HEK293 (cell line): ENCODE results near the gene KCNQ1.

Experiments
- CTCF ChIP-seq: fragments of 450-650 bp; formaldehyde crosslinking; IDR thresholded peaks from 2 replicates; pipeline ENCODE4 v1.5.1; 2016; ENCODE audit warnings: missing biosample characterization, missing genetic modification characterization
- GLIS2 ChIP-seq: fragments of 450-650 bp; formaldehyde crosslinking; IDR thresholded peaks from 2 replicates; pipeline ENCODE4 v1.5.1; 2016; ENCODE audit warnings: missing biosample characterization, missing genetic modification characterization
- KLF10 ChIP-seq: fragments of 450-650 bp; IDR thresholded peaks from 2 replicates; pipeline ENCODE4 v1.5.1; 2018; ENCODE audit warnings: missing biosample characterization, mild to moderate bottlenecking, missing genetic modification characterization
- OVOL3 ChIP-seq: fragments of 450-650 bp; formaldehyde crosslinking; IDR thresholded peaks from 2 replicates; pipeline ENCODE4 v1.5.1; 2016; ENCODE audit warnings: missing biosample characterization, missing genetic modification characterization
- SCRT2 ChIP-seq: fragments of 450-650 bp; formaldehyde crosslinking; IDR thresholded peaks from 2 replicates; pipeline ENCODE4 v1.5.1; 2016; ENCODE audit warnings: missing biosample characterization, missing genetic modification characterization
- SETDB1 ChIP-seq: IDR thresholded peaks from one replicate; pipeline ENCODE4 v1.6.1; 2017; ENCODE audit warnings: mild to moderate bottlenecking, low read length, moderate library complexity, mixed read lengths; ENCODE audit not compliant: insufficient read length
- ZBTB17 ChIP-seq: fragments of 450-650 bp; formaldehyde crosslinking; IDR thresholded peaks from 2 replicates; pipeline ENCODE4 v1.5.1; 2016; ENCODE audit warnings: missing biosample characterization, missing genetic modification characterization
- ZBTB26 ChIP-seq: fragments of 450-650 bp; formaldehyde crosslinking; optimal IDR thresholded peaks from 2 replicates; pipeline ENCODE3; 2016; ENCODE audit warnings: missing biosample characterization, mild to moderate bottlenecking, missing genetic modification characterization
- ZFP3 ChIP-seq: fragments of 450-650 bp; formaldehyde crosslinking; IDR thresholded peaks from 2 replicates; pipeline ENCODE4 v1.5.1; 2016; ENCODE audit warnings: low read depth, missing biosample characterization, missing genetic modification characterization
- ZFP69B ChIP-seq: fragments of 450-650 bp; formaldehyde crosslinking; IDR thresholded peaks from 2 replicates; pipeline ENCODE4 v1.5.1; 2016; ENCODE audit warnings: missing biosample characterization, missing genetic modification characterization
- ZNF132 ChIP-seq: fragments of 450-650 bp; formaldehyde crosslinking; IDR thresholded peaks from 2 replicates; pipeline ENCODE4 v1.5.1; 2017; ENCODE audit warnings: missing biosample characterization, missing genetic modification characterization, borderline replicate concordance
- ZNF16 ChIP-seq: fragments of 450-650 bp; formaldehyde crosslinking; IDR thresholded peaks from 2 replicates; pipeline ENCODE4 v1.5.1; 2016; ENCODE audit warnings: low read depth, missing biosample characterization, missing genetic modification characterization
- ZNF248 ChIP-seq: fragments of 450-650 bp; formaldehyde crosslinking; IDR thresholded peaks from 2 replicates; pipeline ENCODE4 v1.5.1; 2017; ENCODE audit warnings: missing biosample characterization, missing genetic modification characterization
- ZNF335 ChIP-seq: fragments of 450-650 bp; formaldehyde crosslinking; conservative IDR thresholded peaks from 2 replicates; pipeline ENCODE4 v1.5.1; 2016; ENCODE audit warnings: missing biosample characterization, missing genetic modification characterization
- ZNF354C ChIP-seq: fragments of 450-650 bp; formaldehyde crosslinking; IDR thresholded peaks from 2 replicates; pipeline ENCODE4 v1.5.1; 2016; ENCODE audit warnings: missing biosample characterization, missing genetic modification characterization, low read depth, borderline replicate concordance
- ZNF362 ChIP-seq: fragments of 450-650 bp; formaldehyde crosslinking; IDR thresholded peaks from 2 replicates; pipeline ENCODE4 v1.5.1; 2016; ENCODE audit warnings: missing biosample characterization, missing genetic modification characterization
- ZNF394 ChIP-seq: fragments of 450-650 bp; formaldehyde crosslinking; IDR thresholded peaks from 2 replicates; pipeline ENCODE4 v1.5.1; 2016; ENCODE audit warnings: missing biosample characterization, missing genetic modification characterization, mild to moderate bottlenecking, moderate library complexity, borderline replicate concordance
- ZNF449 ChIP-seq: fragments of 450-650 bp; formaldehyde crosslinking; IDR thresholded peaks from 2 replicates; pipeline ENCODE4 v1.5.1; 2017; ENCODE audit warnings: missing biosample characterization, mild to moderate bottlenecking, missing genetic modification characterization, moderate library complexity
- ZNF558 ChIP-seq: fragments of 450-650 bp; formaldehyde crosslinking; IDR thresholded peaks from 2 replicates; pipeline ENCODE4 v1.5.1; 2016; ENCODE audit warnings: missing biosample characterization, missing genetic modification characterization
- ZNF585B ChIP-seq: fragments of 450-650 bp; formaldehyde crosslinking; IDR thresholded peaks from 2 replicates; pipeline ENCODE4 v1.5.1; 2016; ENCODE audit warnings: missing biosample characterization, missing genetic modification characterization
- ZNF600 ChIP-seq: fragments of 450-650 bp; formaldehyde crosslinking; IDR thresholded peaks from 2 replicates; pipeline ENCODE4 v1.5.1; 2016; ENCODE audit warnings: missing biosample characterization, missing genetic modification characterization
- ZNF629 ChIP-seq: fragments of 450-650 bp; formaldehyde crosslinking; IDR thresholded peaks from 2 replicates; pipeline ENCODE4 v1.5.1; 2017; ENCODE audit warnings: missing biosample characterization, missing genetic modification characterization
- ZNF660 ChIP-seq: fragments of 450-650 bp; IDR thresholded peaks from 2 replicates; pipeline ENCODE4 v1.5.1; 2018; ENCODE audit warnings: missing biosample characterization, mild to moderate bottlenecking, missing genetic modification characterization
- ZNF768 ChIP-seq: fragments of 450-650 bp; formaldehyde crosslinking; IDR thresholded peaks from 2 replicates; pipeline ENCODE4 v1.5.1; 2018; ENCODE audit warnings: missing biosample characterization, mild to moderate bottlenecking, missing genetic modification characterization
- ZNF776 ChIP-seq: fragments of 450-650 bp; formaldehyde crosslinking; IDR thresholded peaks from 2 replicates; pipeline ENCODE4 v1.5.0; 2017; ENCODE audit warnings: missing biosample characterization, missing genetic modification characterization, borderline replicate concordance
- TF ChIP-seq, protein P1 (sequence below): fragments of 450-650 bp; formaldehyde crosslinking; IDR thresholded peaks from 2 replicates; pipeline ENCODE4 v1.5.1; 2016; ENCODE audit warnings: missing biosample characterization, missing genetic modification characterization
- TF ChIP-seq, protein P2 (sequence below): fragments of 450-650 bp; formaldehyde crosslinking; IDR thresholded peaks from 2 replicates; pipeline ENCODE4 v1.5.1; 2016; ENCODE audit warnings: missing biosample characterization, missing genetic modification characterization
- TF ChIP-seq, protein P3 (sequence below): fragments of 450-650 bp; formaldehyde crosslinking; IDR thresholded peaks from 2 replicates; pipeline ENCODE4 v1.5.1; 2016; ENCODE audit warnings: missing biosample characterization, missing genetic modification characterization, low read depth

Gene KCNQ1

DNA sequence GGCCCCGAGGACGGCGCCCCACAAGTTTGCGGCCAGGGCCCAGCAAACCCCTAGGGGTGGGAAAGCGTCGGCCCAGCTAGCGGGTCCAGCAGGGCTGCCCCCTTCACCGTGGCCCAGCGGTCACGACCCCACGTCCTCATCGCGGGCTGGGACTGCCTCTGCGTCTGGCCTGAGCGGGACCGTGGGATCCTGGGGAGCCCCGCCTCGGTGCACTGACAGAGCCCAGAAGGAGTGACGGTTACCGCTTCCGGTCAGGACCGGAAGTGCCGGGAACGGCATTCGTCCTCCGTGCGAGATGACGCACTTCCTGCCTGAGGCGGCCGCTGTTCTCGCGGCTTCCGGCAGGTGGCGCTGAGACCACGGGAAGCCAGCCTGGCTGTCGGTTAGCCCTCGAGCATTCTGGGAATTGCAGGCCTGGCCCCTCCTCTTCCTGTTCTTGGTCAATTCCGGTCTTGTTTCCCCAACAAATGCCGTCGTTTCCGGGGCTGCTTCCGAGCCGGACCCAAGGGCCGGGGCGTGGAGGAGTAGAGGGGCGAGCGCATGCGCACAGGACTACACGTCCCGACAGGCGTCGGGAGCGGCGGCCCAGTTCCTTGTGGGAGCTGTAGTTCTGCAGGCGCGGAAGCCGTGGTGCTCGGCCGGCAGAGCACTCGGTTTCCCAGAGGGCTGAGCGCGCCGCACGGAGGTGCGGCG, 44.6 kb upstream of the KCNQ1 start, which contains the start of gene TSSC4 (continued):
- TF ChIP-seq CTCF (tag by site-specific recombination) (peak; percentile 97), ZNF362 (tag by site-specific recombination) (no peak), ZNF776 (tag by site-specific recombination) (no peak), ZBTB26 (tag by site-specific recombination) (peak; percentile 80), ZNF449 (tag by site-specific recombination) (no peak), ZNF16 (tag by site-specific recombination) (no peak), ZNF394 (tag by site-specific recombination) (peak; percentile 50; the same call in 1 of the 2 replicates), ZFP69B (tag by site-specific recombination) (no peak), ZNF132 (tag by site-specific recombination) (no peak), GLIS2 (tag by site-specific recombination) (no peak; the same call in 1 of the 2 replicates), ZNF600 (tag by site-specific recombination) (peak; percentile 23; the same call in 1 of the 2 replicates), ZBTB17 (tag by site-specific recombination) (peak; percentile 87), ZNF354C (no peak), ZNF248 (tag by site-specific recombination) (no peak), KLF10 (tag by site-specific recombination) (peak; percentile 37; the same call in 1 of the 2 replicates), ZNF629 (tag by site-specific recombination) (peak; percentile 100), ZNF660 (peak; percentile 68; the same call in 1 of the 2 replicates), ZNF558 (tag by site-specific recombination) (no peak), ZNF768 (tag by site-specific recombination) (no peak), ZNF585B (no peak), ZFP3 (tag by site-specific recombination) (no peak), SCRT2 (tag by site-specific recombination) (0 out of 2 replicates have a peak, but pooled peaks have one; percentile 27), SETDB1 (no peak), ZNF335 (peak; percentile 88), OVOL3 (no peak)
- TF ChIP-seq, protein P1, sequence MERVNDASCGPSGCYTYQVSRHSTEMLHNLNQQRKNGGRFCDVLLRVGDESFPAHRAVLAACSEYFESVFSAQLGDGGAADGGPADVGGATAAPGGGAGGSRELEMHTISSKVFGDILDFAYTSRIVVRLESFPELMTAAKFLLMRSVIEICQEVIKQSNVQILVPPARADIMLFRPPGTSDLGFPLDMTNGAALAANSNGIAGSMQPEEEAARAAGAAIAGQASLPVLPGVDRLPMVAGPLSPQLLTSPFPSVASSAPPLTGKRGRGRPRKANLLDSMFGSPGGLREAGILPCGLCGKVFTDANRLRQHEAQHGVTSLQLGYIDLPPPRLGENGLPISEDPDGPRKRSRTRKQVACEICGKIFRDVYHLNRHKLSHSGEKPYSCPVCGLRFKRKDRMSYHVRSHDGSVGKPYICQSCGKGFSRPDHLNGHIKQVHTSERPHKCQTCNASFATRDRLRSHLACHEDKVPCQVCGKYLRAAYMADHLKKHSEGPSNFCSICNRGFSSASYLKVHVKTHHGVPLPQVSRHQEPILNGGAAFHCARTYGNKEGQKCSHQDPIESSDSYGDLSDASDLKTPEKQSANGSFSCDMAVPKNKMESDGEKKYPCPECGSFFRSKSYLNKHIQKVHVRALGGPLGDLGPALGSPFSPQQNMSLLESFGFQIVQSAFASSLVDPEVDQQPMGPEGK (tag by site-specific recombination) = peak; percentile 75
- TF ChIP-seq, protein P2, sequence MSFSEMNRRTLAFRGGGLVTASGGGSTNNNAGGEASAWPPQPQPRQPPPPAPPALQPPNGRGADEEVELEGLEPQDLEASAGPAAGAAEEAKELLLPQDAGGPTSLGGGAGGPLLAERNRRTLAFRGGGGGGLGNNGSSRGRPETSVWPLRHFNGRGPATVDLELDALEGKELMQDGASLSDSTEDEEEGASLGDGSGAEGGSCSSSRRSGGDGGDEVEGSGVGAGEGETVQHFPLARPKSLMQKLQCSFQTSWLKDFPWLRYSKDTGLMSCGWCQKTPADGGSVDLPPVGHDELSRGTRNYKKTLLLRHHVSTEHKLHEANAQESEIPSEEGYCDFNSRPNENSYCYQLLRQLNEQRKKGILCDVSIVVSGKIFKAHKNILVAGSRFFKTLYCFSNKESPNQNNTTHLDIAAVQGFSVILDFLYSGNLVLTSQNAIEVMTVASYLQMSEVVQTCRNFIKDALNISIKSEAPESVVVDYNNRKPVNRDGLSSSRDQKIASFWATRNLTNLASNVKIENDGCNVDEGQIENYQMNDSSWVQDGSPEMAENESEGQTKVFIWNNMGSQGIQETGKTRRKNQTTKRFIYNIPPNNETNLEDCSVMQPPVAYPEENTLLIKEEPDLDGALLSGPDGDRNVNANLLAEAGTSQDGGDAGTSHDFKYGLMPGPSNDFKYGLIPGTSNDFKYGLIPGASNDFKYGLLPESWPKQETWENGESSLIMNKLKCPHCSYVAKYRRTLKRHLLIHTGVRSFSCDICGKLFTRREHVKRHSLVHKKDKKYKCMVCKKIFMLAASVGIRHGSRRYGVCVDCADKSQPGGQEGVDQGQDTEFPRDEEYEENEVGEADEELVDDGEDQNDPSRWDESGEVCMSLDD (tag by site-specific recombination) = peak; percentile 88
- TF ChIP-seq, protein P3, sequence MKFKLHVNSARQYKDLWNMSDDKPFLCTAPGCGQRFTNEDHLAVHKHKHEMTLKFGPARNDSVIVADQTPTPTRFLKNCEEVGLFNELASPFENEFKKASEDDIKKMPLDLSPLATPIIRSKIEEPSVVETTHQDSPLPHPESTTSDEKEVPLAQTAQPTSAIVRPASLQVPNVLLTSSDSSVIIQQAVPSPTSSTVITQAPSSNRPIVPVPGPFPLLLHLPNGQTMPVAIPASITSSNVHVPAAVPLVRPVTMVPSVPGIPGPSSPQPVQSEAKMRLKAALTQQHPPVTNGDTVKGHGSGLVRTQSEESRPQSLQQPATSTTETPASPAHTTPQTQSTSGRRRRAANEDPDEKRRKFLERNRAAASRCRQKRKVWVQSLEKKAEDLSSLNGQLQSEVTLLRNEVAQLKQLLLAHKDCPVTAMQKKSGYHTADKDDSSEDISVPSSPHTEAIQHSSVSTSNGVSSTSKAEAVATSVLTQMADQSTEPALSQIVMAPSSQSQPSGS (tag by site-specific recombination) = 0 out of 2 replicates have a peak, but pooled peaks have one; percentile 40
